Measurements from ENCODE around the gene CX3CR1.

Gene CX3CR1

DNA sequence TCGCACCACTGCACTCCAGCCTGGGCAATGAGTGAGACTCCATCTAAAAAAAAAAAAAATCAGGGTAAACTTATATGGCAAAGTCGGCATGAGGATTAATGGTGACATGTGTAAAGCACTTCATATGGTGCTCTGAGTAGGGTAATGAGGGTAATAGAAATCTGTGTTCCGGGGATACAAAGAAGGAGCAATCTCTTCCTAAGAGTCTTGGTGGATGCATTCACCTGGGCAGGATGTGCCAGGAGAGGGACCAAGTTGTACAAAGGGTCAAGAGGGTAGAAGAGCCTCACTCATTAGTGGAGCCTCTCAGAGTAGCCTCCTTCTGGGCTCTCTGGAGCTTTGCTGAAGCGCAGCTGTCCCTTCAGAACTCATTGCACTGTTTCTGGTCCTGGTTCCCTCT lies 9.3 kb upstream of the CX3CR1 start:
- H3K4me3 ChIP-seq (ENCODE audit: insufficient read depth, low read length, poor library complexity, severe bottlenecking) = no peak overlapping the region
- no peak overlapping the region for H3K4me2 ChIP-seq (ENCODE audit: low read depth, low read length, poor library complexity, severe bottlenecking)
- no peak overlapping the region for H2AFZ ChIP-seq (ENCODE audit: low read depth, low read length, severe bottlenecking)
- no peaks in the 10 kb centered on the region for H3K9me2 ChIP-seq (replicated peaks; ENCODE audit: insufficient read depth, low read length)
- TF ChIP-seq, protein P1, sequence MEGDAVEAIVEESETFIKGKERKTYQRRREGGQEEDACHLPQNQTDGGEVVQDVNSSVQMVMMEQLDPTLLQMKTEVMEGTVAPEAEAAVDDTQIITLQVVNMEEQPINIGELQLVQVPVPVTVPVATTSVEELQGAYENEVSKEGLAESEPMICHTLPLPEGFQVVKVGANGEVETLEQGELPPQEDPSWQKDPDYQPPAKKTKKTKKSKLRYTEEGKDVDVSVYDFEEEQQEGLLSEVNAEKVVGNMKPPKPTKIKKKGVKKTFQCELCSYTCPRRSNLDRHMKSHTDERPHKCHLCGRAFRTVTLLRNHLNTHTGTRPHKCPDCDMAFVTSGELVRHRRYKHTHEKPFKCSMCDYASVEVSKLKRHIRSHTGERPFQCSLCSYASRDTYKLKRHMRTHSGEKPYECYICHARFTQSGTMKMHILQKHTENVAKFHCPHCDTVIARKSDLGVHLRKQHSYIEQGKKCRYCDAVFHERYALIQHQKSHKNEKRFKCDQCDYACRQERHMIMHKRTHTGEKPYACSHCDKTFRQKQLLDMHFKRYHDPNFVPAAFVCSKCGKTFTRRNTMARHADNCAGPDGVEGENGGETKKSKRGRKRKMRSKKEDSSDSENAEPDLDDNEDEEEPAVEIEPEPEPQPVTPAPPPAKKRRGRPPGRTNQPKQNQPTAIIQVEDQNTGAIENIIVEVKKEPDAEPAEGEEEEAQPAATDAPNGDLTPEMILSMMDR (IDR thresholded peaks at IDR 0.05; ENCODE audit: insufficient read depth, low read length, poor library complexity, severe bottlenecking) = no peak
- TF ChIP-seq EZH2phosphoT487 (conservative IDR thresholded peaks at IDR 0.05; ENCODE audit: low read length) = no peak
- H3F3A ChIP-seq (ENCODE audit: insufficient read depth) = no peaks in the 10 kb centered on the region
- no peaks in the 10 kb centered on the region for H3K9me3 ChIP-seq (ENCODE audit: insufficient read depth, low read length)
- no peaks in the 10 kb centered on the region for H4K20me1 ChIP-seq (ENCODE audit: low read depth, low read length)
- no peak overlapping the region for H3K27ac ChIP-seq (ENCODE audit: low read depth, low read length)
- no peak overlapping the region for H3K9ac ChIP-seq (ENCODE audit: low read length)
- no peaks in the 10 kb centered on the region for H3K36me3 ChIP-seq (ENCODE audit: low read length)
- H3K79me2 ChIP-seq (ENCODE audit: insufficient read depth, low read length) = no peaks in the 10 kb centered on the region
- no peaks in the 10 kb centered on the region for H3K27me3 ChIP-seq (ENCODE audit: low read length)

DNA sequence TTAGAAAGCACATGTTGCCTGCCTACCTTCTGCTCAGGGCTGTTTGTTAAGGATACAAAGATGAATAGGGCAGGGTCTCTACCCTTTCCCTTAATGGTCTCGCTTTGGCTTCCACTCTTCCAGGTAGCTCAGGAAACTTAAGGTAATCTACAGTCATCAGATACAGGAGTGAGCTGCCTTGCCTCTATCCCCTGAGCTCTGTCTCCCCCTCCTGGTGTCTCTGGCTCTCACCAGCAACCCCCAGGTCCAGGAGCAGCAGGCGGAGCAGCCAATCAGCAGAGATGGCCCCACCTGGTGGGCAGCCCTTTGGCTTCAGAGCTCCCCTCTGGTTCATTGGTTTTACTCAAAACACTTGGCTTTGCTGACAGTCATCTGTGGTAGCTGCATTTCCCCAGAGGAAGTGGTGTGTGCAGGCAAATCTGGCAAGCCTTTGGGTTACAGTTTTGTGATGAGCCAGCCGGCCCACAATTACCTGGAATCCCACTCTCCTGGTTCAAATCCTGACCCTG lies 8.5 kb upstream of the CX3CR1 start:
- Histone ChIP-seq H3K9me3 (ENCODE audit: insufficient read depth, low read length) (no peaks in the 10 kb centered on the region), H3K27me3 (ENCODE audit: low read length) (no peaks in the 10 kb centered on the region), H3K27ac (ENCODE audit: low read depth, low read length) (no peak overlapping the region), H3K79me2 (ENCODE audit: insufficient read depth, low read length) (no peaks in the 10 kb centered on the region), H3K4me3 (ENCODE audit: insufficient read depth, low read length, poor library complexity, severe bottlenecking) (no peak overlapping the region), H3K9ac (ENCODE audit: low read length) (no peak overlapping the region), H2AFZ (ENCODE audit: low read depth, low read length, severe bottlenecking) (no peak overlapping the region), H3K4me2 (ENCODE audit: low read depth, low read length, poor library complexity, severe bottlenecking) (peak overlapping the region; percentile 9), H4K20me1 (ENCODE audit: low read depth, low read length) (no peaks in the 10 kb centered on the region), H3F3A (ENCODE audit: insufficient read depth) (no peaks in the 10 kb centered on the region), H3K36me3 (ENCODE audit: low read length) (no peaks in the 10 kb centered on the region), H3K9me2 (replicated peaks; ENCODE audit: insufficient read depth, low read length) (no peaks in the 10 kb centered on the region)
- TF ChIP-seq, protein P1 (IDR thresholded peaks at IDR 0.05; ENCODE audit: insufficient read depth, low read length, poor library complexity, severe bottlenecking) = peak; percentile 97
- TF ChIP-seq EZH2phosphoT487 (conservative IDR thresholded peaks at IDR 0.05; ENCODE audit: low read length) = no peak

DNA sequence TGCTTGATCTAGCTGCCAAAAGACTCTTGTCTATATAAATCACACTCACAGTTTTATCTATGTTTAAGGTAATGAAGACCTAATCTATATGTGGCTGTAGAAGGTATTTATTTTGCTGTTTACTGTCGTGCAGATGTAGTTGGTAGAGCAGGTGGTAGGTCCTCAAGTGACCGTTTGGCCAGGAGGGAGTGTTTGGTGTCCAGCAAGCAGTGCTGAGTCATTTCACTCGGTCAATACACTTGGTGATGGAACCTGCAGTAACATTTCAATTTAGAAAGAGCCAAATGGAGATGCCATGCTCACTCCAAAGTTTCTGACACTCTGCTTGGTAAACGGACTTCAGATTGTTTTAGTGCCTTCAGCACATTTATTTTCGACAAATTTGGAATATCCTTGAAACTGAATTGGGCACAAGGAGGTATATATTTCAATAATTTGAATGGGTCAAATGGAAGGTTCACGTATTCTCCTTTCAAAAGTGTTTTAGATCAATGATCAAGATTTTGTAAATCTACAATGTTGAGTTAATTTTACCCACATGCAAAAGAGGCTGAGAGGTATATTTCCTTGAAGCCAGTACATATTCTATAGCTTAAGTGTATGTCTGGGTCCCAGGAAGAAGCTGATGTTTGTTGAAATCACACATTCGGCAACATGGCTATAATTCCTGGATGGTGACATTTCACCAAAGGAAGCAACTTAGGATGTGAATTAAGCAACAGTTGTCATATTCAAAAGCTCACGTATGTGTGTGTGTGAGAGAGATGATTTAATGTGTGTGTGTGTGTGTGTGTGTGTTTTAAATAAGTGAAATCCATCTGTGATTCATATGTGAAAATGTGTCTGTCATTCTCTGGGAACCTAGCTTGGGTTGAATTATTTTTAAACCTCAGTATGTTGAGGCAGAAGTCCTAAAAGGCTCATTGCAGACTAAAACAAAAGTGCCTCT lies 7.7 kb upstream of the CX3CR1 start:
- Histone ChIP-seq H3K9me2 (replicated peaks; ENCODE audit: insufficient read depth, low read length) (no peaks in the 10 kb centered on the region), H4K20me1 (ENCODE audit: low read depth, low read length) (no peaks in the 10 kb centered on the region), H3K9ac (ENCODE audit: low read length) (no peak overlapping the region), H3K79me2 (ENCODE audit: insufficient read depth, low read length) (no peaks in the 10 kb centered on the region), H3K4me2 (ENCODE audit: low read depth, low read length, poor library complexity, severe bottlenecking) (no peak overlapping the region), H3K4me3 (ENCODE audit: insufficient read depth, low read length, poor library complexity, severe bottlenecking) (no peak overlapping the region), H3F3A (ENCODE audit: insufficient read depth) (no peaks in the 10 kb centered on the region), H3K27me3 (ENCODE audit: low read length) (no peaks in the 10 kb centered on the region), H3K9me3 (ENCODE audit: insufficient read depth, low read length) (no peaks in the 10 kb centered on the region), H2AFZ (ENCODE audit: low read depth, low read length, severe bottlenecking) (no peak overlapping the region), H3K36me3 (ENCODE audit: low read length) (no peaks in the 10 kb centered on the region), H3K27ac (ENCODE audit: low read depth, low read length) (no peak overlapping the region)
- TF ChIP-seq, protein P1 (IDR thresholded peaks at IDR 0.05; ENCODE audit: insufficient read depth, low read length, poor library complexity, severe bottlenecking) = no peak
- TF ChIP-seq EZH2phosphoT487 (conservative IDR thresholded peaks at IDR 0.05; ENCODE audit: low read length) = no peak

Data from SU-DHL-6 (cell line).